RWPE1 (cell line): ENCODE measurements around the gene TMEM44.

Experiments used
- CTCF ChIA-PET: fragments of 350-600 bp; sonication (Branson Sonifier 250); formaldehyde crosslinking; extraction: SDS; loops from one replicate; lab custom pipeline; 2021; lab: Yijun Ruan, JAX
- POLR2A ChIA-PET: fragments of 400-600 bp; formaldehyde crosslinking; extraction: SDS; loops from one replicate; lab custom pipeline; 2020; ENCODE audit warnings: antibody characterized with exemption; ENCODE audit not compliant: low non-redundant PET; lab: Yijun Ruan, JAX
- DNase-seq: peaks from one replicate; pipeline ENCODE4 v3.0.0; 2012; ENCODE audit warnings: low spot score
- H3K27ac ChIP-seq: fragments of 450-650 bp; 2 replicates; pipeline ENCODE4 v1.5.1; 2017
- TF ChIP-seq, protein P1 (sequence below): fragments of 450-650 bp; conservative IDR thresholded peaks from 2 replicates; pipeline ENCODE4 v1.5.1; 2017; ENCODE audit warnings: low read depth, mild to moderate bottlenecking

TMEM44 gene

DNA sequence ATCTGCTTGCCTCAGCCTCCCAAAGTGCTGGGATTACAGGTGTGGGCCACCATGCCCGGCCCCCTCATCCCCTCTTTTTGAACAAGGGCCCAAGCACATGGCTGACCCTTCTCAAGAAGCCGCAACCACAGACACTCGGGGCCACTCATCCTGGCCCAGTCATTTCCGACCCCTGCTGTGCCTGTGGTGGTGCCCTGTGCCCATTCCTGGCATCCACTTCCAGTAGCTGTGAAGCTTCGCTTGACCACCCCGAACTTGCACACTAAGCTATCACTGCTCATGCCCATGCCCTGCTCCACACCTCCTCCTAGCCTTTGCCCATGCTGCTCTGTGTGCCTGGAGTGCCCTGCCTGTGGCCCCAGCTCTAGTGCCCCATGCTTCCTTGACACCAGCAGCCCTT lies 8.3 kb downstream of the TMEM44 start:
- CTCF ChIA-PET = interaction anchor here (0.7 kb wide), 1 partner anchor 347 kb away, joined by 3 read pairs; no protein-coding TSS in a partner anchor
- no peak for DNase-seq
- TF ChIP-seq, protein P1, sequence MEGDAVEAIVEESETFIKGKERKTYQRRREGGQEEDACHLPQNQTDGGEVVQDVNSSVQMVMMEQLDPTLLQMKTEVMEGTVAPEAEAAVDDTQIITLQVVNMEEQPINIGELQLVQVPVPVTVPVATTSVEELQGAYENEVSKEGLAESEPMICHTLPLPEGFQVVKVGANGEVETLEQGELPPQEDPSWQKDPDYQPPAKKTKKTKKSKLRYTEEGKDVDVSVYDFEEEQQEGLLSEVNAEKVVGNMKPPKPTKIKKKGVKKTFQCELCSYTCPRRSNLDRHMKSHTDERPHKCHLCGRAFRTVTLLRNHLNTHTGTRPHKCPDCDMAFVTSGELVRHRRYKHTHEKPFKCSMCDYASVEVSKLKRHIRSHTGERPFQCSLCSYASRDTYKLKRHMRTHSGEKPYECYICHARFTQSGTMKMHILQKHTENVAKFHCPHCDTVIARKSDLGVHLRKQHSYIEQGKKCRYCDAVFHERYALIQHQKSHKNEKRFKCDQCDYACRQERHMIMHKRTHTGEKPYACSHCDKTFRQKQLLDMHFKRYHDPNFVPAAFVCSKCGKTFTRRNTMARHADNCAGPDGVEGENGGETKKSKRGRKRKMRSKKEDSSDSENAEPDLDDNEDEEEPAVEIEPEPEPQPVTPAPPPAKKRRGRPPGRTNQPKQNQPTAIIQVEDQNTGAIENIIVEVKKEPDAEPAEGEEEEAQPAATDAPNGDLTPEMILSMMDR = no peak
- POLR2A ChIA-PET = no interaction called here
- no peak overlapping the region for H3K27ac ChIP-seq

DNA sequence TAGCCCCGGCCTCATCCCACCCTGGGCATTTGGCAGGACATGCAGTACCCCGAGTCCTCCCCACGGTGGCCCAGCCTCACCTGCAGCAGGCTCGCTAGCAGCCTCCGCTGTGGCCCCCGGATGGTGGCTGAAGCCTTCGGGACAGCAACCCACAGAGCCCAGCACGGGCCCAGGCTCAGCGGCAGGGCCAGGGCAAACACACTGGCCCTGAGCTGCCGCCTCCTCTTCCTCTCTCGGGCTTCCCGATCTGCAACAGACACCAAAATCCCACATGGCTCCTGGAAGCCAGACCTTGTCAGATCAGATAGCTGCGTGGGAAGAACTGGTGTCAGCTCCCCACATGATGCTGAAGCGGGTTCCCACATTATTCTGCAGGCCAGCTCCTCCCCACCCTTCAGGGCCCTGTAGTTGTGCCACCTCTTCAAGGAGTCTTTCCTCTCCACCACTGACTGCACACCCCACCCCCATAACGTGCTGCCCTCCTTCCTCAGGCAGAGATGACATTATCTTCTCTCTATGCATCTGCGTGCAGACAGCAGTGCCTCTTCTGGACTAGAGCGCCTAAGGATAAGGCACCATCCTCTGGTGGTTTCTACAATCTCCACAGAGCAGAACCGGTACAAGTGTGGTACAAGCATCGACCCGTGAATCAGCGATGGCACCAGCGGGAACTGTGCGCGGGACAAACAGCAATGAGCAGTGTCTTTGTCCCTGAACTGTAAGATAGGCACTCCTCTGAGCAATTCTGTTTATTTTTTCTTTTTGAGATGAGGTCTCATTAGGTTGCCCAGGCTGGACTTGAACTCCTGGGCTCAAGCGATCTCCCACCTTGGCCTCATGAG lies 9.5 kb downstream of the TMEM44 start:
- TF ChIP-seq, protein P1 = no peak
- ChIA-PET CTCF (interaction anchor here (0.6 kb wide), 1 partner anchor 230 kb away, joined by 3 read pairs; no protein-coding TSS in a partner anchor), POLR2A (no interaction called here)
- no peak overlapping the region for H3K27ac ChIP-seq
- DNase-seq = no peak

DNA sequence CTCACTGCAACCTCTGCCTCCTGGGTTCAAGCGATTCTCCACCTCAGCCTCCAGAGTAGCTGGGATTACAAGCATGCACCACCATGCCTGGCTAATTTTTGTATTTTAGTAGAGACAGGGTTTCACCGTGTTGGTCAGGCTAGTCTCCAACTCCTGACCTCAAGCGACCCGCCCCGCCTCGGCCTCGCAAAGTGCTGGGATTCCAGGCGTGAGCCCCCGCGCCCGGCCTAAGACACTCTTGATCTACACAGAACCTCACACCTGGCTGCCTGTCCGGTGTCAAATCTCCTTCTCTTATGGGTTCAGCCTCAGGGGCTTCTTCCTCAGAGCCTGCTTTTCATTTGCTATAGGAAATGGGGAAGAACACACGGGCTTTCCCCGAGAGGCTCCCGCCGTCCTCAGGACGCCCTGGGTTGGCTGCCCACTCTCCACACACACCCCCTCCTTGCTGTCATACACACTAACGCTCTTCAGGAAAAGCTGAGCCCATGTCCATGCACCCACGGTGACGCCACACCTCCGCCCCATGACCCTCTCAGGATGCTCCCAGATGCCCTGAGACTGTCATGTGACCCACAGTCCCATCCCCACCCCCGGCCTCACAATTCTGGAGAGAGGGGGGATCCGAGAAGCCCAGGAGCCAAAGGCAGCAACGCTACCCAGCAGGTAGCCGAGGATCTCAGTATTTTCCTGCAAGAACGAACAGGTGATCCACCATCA lies 10.4 kb downstream of the TMEM44 start:
- POLR2A ChIA-PET = no interaction called here
- no peak overlapping the region for H3K27ac ChIP-seq
- CTCF ChIA-PET = no interaction called here
- TF ChIP-seq, protein P1 = no peak
- no peak for DNase-seq

DNA sequence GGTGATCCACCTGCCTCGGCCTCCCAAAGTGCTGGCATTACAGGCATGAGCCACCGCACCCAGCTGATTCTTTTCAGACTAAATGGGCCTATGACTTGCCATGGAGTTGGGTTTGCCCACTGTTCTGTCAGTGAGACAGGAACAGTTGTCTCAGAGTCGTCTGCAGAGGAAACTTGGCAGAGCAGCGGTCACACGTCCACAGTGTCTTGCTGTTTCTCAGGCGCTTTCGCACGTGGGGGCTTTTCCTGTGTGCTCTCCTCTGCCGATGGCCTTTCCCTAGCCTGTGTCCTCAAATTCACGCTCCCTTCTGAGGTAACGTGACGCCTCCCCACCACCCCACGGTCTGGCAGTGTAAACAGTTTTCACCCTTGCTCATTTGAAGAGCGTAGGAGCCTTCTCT lies 11.3 kb downstream of the TMEM44 start:
- TF ChIP-seq, protein P1 = no peak
- no peak overlapping the region for H3K27ac ChIP-seq
- CTCF ChIA-PET = interaction anchor here (1.0 kb wide), 1 partner anchor 11 kb away, joined by 3 read pairs; the partner anchor contains the start of gene TMEM44
- no peak for DNase-seq
- POLR2A ChIA-PET = no interaction called here

GRCh38 chr3:194620196-194620595 lies 13.0 kb downstream of the TMEM44 start:
- CTCF ChIA-PET = no interaction called here
- POLR2A ChIA-PET = no interaction called here
- no peak for DNase-seq
- H3K27ac ChIP-seq = no peak overlapping the region
- TF ChIP-seq, protein P1 = no peak

GRCh38 chr3:194619741-194620140 lies 13.5 kb downstream of the TMEM44 start:
- ChIA-PET POLR2A (no interaction called here), CTCF (no interaction called here)
- no peak for DNase-seq
- TF ChIP-seq, protein P1 = no peak
- H3K27ac ChIP-seq = peak overlapping the region; percentile 5; the same call in 1 of the 2 replicates
